NAMALWA (cell line): ENCODE data around the gene ARID1B.

ENCODE experiments used
- DNase-seq: peaks from one replicate; pipeline ENCODE4 v3.0.0-alpha.2; 2015; ENCODE audit warnings: low spot score

The ARID1B gene

GRCh38 chr6:157185986-157186385 lies 408.8 kb downstream of the ARID1B start:
- no peak for DNase-seq

GRCh38 chr6:157186785-157187181 lies 409.6 kb downstream of the ARID1B start:
- no peak for DNase-seq

- no peak for DNase-seq
Observed at GRCh38 chr6:157187182-157188083, 410.3 kb downstream of the ARID1B start.

- no peak for DNase-seq
Observed at GRCh38 chr6:157188213-157188612, 411.0 kb downstream of the ARID1B start.

DNA sequence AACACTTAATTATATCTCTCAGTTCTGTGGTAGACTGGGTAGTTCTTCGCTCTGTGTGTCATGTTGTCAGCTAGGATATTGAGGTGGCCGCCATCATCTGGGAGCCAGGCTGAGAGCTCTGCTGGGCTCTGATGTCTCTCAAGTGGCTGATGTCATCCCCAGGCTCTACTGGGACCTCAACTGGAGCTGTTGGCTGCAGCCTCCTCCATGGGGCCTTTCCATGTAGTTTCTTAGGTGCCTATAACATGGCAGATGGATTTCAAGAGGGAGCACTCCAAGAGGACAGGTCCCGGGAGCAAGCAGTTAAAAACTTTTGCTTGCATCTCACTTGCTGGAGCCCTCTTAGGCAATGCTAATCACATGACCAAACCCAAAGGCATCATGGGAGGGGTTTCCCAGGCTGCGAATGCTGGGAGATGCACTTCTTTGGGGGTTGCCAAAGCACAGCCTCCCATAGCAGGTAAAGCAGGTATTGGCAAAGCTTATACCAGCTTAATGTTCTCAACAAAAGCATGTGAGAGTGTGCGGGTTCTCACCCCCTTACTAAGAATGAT lies 416.3 kb downstream of the ARID1B start:
- no peak for DNase-seq

GRCh38 chr6:157194110-157194509 lies 416.9 kb downstream of the ARID1B start:
- no peak for DNase-seq

DNA sequence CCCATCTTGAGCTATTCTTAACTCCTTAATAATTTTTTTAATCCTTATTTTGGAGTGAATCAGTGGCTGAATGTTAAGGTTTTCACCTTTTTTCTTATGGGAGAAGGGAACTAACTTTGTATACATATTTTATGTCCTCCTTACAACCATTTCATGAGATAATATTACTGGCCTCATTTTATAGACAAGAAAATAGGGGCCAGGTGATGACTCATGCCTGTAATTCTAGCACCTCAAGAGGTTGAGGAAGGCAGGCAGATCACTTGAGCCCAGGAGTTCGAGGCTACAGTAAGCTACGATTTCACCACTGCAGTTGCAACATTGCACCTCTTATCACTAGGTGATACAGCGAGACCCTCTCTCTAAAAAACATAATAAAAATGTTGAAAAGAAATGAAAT lies 417.5 kb downstream of the ARID1B start:
- DNase-seq = no peak

DNA sequence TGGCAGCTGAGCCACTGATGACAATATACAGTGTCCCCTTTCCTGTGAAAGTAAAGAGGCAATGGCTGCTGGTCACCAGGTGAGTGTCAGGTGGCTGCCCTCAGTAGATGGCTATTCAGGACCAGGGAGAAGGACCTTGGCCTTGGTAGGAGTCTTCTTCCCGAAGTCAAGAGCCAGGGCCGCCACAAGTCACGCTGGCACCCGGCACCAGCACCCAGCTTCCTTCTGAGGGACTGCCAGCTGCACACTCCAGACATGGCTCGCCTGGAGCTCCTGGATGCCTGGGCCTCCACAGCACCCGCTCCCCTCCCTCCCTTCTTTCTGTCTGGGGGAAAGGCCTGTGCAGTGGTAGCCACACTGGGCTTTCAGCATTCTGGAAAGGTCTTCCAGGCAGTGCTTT lies 419.2 kb downstream of the ARID1B start:
- no peak for DNase-seq

GRCh38 chr6:157198425-157199279 lies 421.5 kb downstream of the ARID1B start:
- no peak for DNase-seq

- DNase-seq = no peak
Observed at GRCh38 chr6:157200117-157200516, 422.9 kb downstream of the ARID1B start.

DNA sequence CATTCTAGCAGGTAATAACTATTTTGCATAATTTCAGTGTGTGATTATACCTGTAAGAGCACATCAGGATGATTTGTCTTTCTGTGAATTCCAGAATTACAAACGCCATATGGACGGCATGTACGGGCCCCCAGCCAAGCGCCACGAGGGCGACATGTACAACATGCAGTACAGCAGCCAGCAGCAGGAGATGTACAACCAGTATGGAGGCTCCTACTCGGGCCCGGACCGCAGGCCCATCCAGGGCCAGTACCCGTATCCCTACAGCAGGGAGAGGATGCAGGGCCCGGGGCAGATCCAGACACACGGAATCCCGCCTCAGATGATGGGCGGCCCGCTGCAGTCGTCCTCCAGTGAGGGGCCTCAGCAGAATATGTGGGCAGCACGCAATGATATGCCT lies 423.4 kb downstream of the ARID1B start:
- DNase-seq = no peak

GRCh38 chr6:157201083-157201482 lies 423.9 kb downstream of the ARID1B start:
- no peak for DNase-seq

DNA sequence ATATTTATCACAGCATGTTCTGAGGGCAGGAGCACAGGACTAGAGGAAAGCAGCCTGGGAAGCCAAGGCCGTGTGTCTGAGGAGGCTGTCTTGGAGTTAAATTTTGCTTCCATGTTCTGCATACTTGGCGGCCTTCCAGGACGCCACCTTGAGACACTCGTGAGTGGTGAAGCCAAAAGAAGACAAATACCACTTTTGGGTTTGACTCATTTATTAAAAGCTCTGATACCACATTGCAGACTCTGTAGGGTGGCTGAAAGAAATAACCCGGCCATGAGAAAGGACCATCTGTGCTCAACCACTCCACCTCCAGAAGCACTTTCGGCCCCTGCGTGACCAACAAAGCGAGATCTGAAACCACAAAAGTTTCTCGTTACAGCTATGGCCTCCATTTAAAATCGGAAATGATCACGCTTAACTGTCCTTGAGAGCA lies 426.1 kb downstream of the ARID1B start:
- no peak for DNase-seq

GRCh38 chr6:157203764-157204163 lies 426.6 kb downstream of the ARID1B start:
- DNase-seq = no peak

DNA sequence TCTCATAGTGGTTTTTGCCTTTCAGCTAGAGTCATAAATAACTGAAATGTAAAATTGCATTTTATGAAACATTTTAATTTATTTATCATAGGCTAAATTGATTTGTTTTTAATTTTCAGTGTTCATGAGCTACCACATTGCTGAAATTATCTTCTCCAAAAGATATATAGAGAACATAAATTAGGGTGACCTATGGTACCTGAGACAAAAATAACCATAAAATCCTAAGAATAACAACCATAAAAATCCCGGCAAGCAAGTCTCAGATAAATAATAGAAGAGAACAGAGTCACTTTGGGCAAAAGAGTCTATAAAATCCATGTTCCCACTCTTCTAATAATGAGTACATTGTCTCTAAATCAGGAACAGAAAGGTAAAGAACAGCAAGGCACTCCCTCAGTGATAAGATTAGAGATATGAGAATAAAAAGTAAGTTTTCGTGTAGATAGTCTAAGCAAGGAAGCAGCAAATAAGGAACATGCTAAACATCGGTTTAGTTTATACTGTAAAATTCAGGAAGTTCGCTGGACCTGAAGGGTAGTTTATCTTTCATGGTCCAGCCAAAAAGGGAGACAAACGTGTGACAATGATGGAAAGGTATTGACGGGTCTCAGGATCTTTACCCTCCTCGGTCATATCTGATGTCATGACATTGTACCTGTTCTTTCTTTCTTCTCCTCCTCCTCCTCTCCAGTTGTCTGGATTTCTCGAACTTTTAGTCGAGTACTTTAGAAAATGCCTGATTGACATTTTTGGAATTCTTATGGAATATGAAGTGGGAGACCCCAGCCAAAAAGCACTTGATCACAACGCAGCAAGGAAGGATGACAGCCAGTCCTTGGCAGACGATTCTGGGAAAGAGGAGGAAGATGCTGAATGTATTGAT lies 428.5 kb downstream of the ARID1B start:
- no peak for DNase-seq

- DNase-seq = no peak
Observed at GRCh38 chr6:157206359-157206815, 429.2 kb downstream of the ARID1B start.

DNA sequence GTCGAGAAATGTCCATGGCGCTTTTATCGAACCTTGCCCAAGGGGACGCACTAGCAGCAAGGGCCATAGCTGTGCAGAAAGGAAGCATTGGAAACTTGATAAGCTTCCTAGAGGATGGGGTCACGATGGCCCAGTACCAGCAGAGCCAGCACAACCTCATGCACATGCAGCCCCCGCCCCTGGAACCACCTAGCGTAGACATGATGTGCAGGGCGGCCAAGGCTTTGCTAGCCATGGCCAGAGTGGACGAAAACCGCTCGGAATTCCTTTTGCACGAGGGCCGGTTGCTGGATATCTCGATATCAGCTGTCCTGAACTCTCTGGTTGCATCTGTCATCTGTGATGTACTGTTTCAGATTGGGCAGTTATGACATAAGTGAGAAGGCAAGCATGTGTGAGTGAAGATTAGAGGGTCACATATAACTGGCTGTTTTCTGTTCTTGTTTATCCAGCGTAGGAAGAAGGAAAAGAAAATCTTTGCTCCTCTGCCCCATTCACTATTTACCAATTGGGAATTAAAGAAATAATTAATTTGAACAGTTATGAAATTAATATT lies 430.4 kb downstream of the ARID1B start:
- no peak for DNase-seq

DNA sequence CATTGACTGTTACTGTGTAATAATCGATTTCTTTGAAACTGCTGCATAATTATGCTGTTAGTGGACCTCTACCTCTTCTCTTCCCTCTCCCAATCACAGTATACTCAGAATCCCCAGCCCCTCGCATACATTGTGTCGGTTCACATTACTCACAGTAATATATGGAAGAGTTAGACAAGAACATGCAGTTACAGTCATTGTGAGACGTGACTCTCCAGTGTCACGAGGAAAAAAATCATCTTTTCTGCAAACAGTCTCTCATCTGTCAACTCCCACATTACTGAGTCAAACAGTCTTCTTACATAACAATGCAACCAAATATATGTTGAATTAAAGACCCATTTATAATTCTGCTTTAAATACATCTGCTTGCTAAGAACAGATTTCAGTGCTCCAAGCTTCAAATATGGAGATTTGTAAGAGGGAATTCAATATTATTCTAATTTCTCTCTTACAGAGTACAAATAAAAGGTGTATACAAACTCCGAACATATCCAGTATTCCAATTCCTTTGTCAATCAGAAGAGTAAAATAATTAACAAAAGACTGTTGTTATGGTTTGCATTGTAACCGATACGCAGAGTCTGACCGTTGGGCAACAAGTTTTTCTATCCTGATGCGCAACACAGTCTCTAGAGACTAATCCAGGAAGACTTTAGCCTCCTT lies 432.8 kb downstream of the ARID1B start:
- DNase-seq = no peak

DNA sequence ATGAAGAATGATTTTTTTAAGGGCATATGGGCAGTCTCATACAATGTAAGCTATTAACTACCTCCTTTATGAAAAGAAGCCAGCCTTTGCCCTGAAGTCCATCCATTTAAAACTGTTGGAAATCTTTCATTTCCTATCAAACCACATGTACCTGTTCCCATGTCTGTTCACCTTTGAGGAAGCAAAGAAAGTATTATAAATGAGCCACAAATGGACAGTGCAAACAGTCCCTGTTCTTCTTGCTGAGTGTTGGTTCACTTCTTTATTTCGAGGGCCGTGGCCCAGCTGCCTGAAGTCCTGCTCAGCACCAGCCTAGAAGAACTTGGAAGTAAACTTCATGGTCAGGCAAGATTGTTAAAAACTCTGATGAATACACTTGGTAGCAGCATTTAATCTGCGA lies 433.8 kb downstream of the ARID1B start:
- no peak for DNase-seq

GRCh38 chr6:157211603-157212455 lies 434.7 kb downstream of the ARID1B start:
- DNase-seq = no peak
